ENCODE measurements around the gene TPT1.

DNA sequence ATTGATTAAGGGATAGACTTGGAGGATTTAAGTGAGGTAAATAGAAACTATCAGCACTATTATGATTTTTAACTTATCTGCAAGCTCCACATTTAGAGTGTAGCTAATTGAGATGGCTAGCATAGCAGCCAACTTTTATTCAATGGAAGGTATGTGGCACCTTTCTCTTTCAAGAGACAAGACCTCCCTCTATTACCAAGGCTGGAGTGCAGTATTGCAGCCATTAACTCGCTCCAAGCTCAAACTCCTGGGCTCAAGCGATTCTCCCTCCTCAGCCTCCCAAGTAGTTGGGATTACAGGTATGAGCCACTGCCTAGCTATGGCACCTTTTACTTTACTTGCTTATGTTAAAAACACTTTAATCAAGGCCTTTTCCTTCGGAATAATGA, 8.2 kb downstream of the TPT1 start:
- no peak for TF ChIP-seq POLR2A (IDR thresholded peaks at IDR 0.05; ENCODE audit: low read depth)
- TF ChIP-seq, protein P1, sequence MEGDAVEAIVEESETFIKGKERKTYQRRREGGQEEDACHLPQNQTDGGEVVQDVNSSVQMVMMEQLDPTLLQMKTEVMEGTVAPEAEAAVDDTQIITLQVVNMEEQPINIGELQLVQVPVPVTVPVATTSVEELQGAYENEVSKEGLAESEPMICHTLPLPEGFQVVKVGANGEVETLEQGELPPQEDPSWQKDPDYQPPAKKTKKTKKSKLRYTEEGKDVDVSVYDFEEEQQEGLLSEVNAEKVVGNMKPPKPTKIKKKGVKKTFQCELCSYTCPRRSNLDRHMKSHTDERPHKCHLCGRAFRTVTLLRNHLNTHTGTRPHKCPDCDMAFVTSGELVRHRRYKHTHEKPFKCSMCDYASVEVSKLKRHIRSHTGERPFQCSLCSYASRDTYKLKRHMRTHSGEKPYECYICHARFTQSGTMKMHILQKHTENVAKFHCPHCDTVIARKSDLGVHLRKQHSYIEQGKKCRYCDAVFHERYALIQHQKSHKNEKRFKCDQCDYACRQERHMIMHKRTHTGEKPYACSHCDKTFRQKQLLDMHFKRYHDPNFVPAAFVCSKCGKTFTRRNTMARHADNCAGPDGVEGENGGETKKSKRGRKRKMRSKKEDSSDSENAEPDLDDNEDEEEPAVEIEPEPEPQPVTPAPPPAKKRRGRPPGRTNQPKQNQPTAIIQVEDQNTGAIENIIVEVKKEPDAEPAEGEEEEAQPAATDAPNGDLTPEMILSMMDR (IDR thresholded peaks at IDR 0.05) = no peak

All from esophagus muscularis mucosa (tissue), 3 donors.